A673 (cell line): ENCODE data around the gene NOL11. TPM values are rescaled to one million over a fixed set of nuclear protein-coding genes. Genes with fewer than 3 reads are reported as not detected.

Experiments used
- BruUV-seq: library from RNA; stranded (reverse); fragments of 400-500 nt; replicated peaks from 2 replicates; lab custom pipeline; 2021; lab: Mats Ljungman, UMichigan
- CTCF ChIA-PET: fragments of 300-600 bp; sonication (Branson Sonifier 250); formaldehyde crosslinking; loops from one replicate; lab custom pipeline; 2022; ENCODE audit warnings: antibody characterized with exemption; lab: Charles Lee
- POLR2A ChIA-PET: fragments of 300-600 bp; sonication (Branson Sonifier 250); formaldehyde crosslinking; loops from one replicate; lab custom pipeline; 2022; ENCODE audit warnings: antibody characterized with exemption; ENCODE audit not compliant: low non-redundant PET; lab: Charles Lee
- DNase-seq: peaks from one replicate; pipeline ENCODE4 v3.0.0-alpha.2; 2015; ENCODE audit warnings: low spot score
- H3K27ac ChIP-seq: fragments of 200-600 bp; sonication (generic); 2 replicates; pipeline ENCODE4 v1.5.1; 2016; ENCODE audit warnings: mixed run types, low read depth, mild to moderate bottlenecking, mixed read lengths, antibody characterized with exemption, low read length; ENCODE audit not compliant: poor library complexity, severe bottlenecking
- H3K27me3 ChIP-seq: fragments of 200-600 bp; sonication (generic); replicated peaks from 2 replicates; pipeline ENCODE4 v1.6.1; 2017; ENCODE audit warnings: mixed run types, low read depth, mild to moderate bottlenecking, mixed read lengths, antibody characterized with exemption, low read length; ENCODE audit not compliant: insufficient read depth, poor library complexity
- H3K36me3 ChIP-seq: fragments of 200-600 bp; sonication (generic); 2 replicates; pipeline ENCODE4 v1.6.1; 2016; ENCODE audit warnings: mixed run types, mild to moderate bottlenecking, mixed read lengths, antibody characterized with exemption, low read length; ENCODE audit not compliant: insufficient read depth, poor library complexity, severe bottlenecking
- H3K4me1 ChIP-seq: fragments of 200-600 bp; sonication (generic); 2 replicates; pipeline ENCODE4 v1.6.1; 2017; ENCODE audit warnings: mixed run types, mild to moderate bottlenecking, mixed read lengths, antibody characterized with exemption, low read length; ENCODE audit not compliant: insufficient read depth, poor library complexity, severe bottlenecking
- H3K4me3 ChIP-seq: fragments of 200-600 bp; sonication (generic); 2 replicates; pipeline ENCODE4 v1.5.1; 2016; ENCODE audit warnings: low read depth, mixed run types, mild to moderate bottlenecking, mixed read lengths, low read length; ENCODE audit not compliant: poor library complexity, severe bottlenecking
- H3K9me3 ChIP-seq: fragments of 200-600 bp; sonication (generic); 2 replicates; pipeline ENCODE4 v1.6.1; 2016; ENCODE audit warnings: mixed run types, low read depth, mild to moderate bottlenecking, mixed read lengths, antibody characterized with exemption, low read length; ENCODE audit not compliant: poor library complexity, severe bottlenecking
- EZH2 ChIP-seq: fragments of 200-600 bp; sonication (generic); IDR thresholded peaks from 2 replicates; pipeline ENCODE4 v1.6.1; 2017; ENCODE audit warnings: borderline replicate concordance, low read depth, mild to moderate bottlenecking, mixed read lengths, antibody characterized with exemption, low read length; ENCODE audit not compliant: poor library complexity, severe bottlenecking
- intact Hi-C: fragments of 100-400 bp; cut with micrococcal nuclease; formaldehyde crosslinking; loops from one replicate; pipeline ENCODE4 v1.10.0; 2022; ENCODE audit not compliant: unreplicated experiment
- total RNA-seq: library from RNA; stranded (reverse); gene quantifications from 2 replicates; pipeline ENCODE4 v1.2.3, GENCODE V29; 2021
- TF ChIP-seq, protein P1 (sequence below): fragments of 300-800, 200-600 bp; sonication (generic); conservative IDR thresholded peaks from 2 replicates; pipeline ENCODE4 v1.5.1; 2017; ENCODE audit warnings: low read depth, mild to moderate bottlenecking, antibody characterized with exemption, low read length, moderate library complexity, mixed read lengths

NOL11 gene
- total RNA-seq, 1 experiment from 2014 or later, result 105 TPM

DNA sequence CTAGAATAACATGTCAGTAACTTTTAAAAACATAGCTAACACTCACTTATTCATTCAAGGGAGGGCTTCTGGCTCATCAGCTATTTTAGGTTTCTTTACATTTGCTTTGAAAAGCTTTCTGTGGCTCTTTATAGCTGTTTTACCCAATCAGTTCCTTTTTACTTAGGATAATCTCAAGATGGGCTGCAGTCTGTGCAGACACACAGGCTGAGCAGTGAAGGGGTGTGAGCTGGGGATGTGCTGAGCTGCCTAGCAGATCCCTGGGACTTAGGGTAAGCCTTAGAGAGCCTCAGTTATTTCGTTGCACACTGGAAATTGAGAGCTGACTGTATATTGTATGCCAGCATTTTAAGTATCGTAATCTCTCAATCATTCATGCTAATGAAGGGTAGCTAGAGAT lies 30.2 kb upstream of the NOL11 start:
- TF ChIP-seq, protein P1, sequence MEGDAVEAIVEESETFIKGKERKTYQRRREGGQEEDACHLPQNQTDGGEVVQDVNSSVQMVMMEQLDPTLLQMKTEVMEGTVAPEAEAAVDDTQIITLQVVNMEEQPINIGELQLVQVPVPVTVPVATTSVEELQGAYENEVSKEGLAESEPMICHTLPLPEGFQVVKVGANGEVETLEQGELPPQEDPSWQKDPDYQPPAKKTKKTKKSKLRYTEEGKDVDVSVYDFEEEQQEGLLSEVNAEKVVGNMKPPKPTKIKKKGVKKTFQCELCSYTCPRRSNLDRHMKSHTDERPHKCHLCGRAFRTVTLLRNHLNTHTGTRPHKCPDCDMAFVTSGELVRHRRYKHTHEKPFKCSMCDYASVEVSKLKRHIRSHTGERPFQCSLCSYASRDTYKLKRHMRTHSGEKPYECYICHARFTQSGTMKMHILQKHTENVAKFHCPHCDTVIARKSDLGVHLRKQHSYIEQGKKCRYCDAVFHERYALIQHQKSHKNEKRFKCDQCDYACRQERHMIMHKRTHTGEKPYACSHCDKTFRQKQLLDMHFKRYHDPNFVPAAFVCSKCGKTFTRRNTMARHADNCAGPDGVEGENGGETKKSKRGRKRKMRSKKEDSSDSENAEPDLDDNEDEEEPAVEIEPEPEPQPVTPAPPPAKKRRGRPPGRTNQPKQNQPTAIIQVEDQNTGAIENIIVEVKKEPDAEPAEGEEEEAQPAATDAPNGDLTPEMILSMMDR, result no peak
- no peak for TF ChIP-seq EZH2
- BruUV-seq, result no TSS peak
- H3K27ac ChIP-seq, result no peak overlapping the region

DNA sequence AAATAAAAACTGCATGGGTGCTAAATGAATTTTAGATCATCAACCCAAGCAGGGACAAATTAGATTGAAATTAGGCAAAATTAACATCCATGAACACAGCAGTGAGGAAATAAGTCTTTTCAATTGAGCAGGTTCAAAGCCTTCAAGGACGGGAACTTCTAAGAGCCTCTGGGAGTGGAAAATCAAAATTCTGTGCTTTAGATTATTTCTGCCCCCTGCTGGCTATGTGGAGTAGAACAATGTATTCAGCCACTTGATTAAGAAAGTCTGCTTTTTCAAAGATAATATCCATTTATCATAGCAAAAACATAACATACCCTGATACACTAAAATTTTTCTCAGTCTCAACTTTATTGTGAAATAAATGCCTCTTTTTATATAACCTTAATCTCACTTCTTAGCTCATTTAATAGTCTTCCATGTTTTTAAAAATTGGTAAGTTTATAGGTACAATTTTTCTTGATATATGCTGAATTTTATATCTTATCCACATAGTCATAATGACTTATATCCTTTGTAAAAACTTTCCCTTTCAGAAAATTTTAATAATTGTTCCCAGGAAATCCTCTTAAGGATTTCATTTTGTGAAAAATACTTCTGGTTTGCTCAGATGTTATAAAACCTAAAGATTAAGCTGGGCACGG lies 28.1 kb upstream of the NOL11 start:
- POLR2A ChIA-PET, result no interaction called here
- intact Hi-C loops, result loop anchor here (2.0 to 10.0 kb wide), 2 partner anchors 215 to 313 kb away; partner anchors contain the start of gene PITPNC1

More for the DNA sequence above, 30.2 kb upstream of the NOL11 start:
- H3K9me3 ChIP-seq, result no peaks in the 10 kb centered on the region
- H3K36me3 ChIP-seq, result no peaks in the 10 kb centered on the region
- no peak for DNase-seq
- ChIA-PET POLR2A (no interaction called here), CTCF (interaction anchor here (2.7 kb wide), 1 partner anchor 313 kb away, joined by 7 read pairs; no protein-coding TSS in a partner anchor)
- no peak overlapping the region for H3K4me3 ChIP-seq
- H3K4me1 ChIP-seq, result peaks cover 26% of the 10 kb centered on the region
- no peaks in the 10 kb centered on the region for H3K27me3 ChIP-seq
- intact Hi-C loops, result loop anchor here (10.0 kb wide), 1 partner anchor 213 kb away; no protein-coding TSS in a partner anchor

DNA sequence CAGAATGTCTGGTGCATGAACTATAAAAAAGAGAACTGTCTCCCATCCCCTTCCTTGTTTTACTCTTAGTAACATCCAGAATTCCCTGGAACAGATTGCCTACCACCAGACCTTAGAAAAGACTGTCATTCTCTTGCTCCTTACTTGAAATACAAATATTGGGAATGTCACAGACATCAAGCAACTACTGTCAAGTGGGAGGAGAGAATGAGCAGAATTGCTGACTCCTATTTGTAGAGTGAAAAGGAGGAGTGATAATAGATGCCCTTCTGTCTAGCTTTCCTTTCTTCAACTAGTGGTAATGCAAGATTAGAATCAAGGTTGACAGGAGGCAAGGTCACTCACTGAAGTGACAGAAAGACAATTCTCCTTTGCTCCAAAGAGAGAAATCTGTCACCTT lies 23.9 kb upstream of the NOL11 start:
- no peak overlapping the region for H3K27ac ChIP-seq
- no peaks in the 10 kb centered on the region for H3K9me3 ChIP-seq
- no peaks in the 10 kb centered on the region for H3K36me3 ChIP-seq
- ChIA-PET POLR2A (no interaction called here), CTCF (no interaction called here)
- TF ChIP-seq, protein P1, result no peak
- no peak for TF ChIP-seq EZH2
- no TSS peak for BruUV-seq
- peaks cover 11% of the 10 kb centered on the region for H3K4me1 ChIP-seq
- intact Hi-C loops, result no loop called here
- no peaks in the 10 kb centered on the region for H3K27me3 ChIP-seq
- H3K4me3 ChIP-seq, result no peak overlapping the region
- DNase-seq, result no peak

More for the DNA sequence above, 28.1 kb upstream of the NOL11 start:
- Histone ChIP-seq H3K4me1 (peaks cover 24% of the 10 kb centered on the region), H3K27ac (no peak overlapping the region), H3K4me3 (no peak overlapping the region), H3K27me3 (no peaks in the 10 kb centered on the region), H3K9me3 (no peaks in the 10 kb centered on the region), H3K36me3 (no peaks in the 10 kb centered on the region)
- TF ChIP-seq, protein P1, result peak; percentile 82
- TF ChIP-seq EZH2, result no peak
- CTCF ChIA-PET, result interaction anchor here (0.6 kb wide), 2 partner anchors 42 to 214 kb away, joined by 3 to 4 read pairs; no protein-coding TSS in a partner anchor
- peak; percentile 85 for DNase-seq
- BruUV-seq, result no TSS peak
